Measurements from ENCODE around the gene DTD1. TPM values are rescaled to one million over a fixed set of nuclear protein-coding genes. Genes with fewer than 3 reads are reported as not detected.

The DTD1 gene
- total RNA-seq, 2 donors from 2014 or later, result 17.0 to 21.0 TPM

GRCh38 chr20:18737140-18737539 is 149.3 kb downstream of the DTD1 start:
- H3K27me3 ChIP-seq, result no peaks in the 10 kb centered on the region
- no peak for TF ChIP-seq CTCF (IDR thresholded peaks at IDR 0.05)

GRCh38 chr20:18738055-18738454 is 150.2 kb downstream of the DTD1 start:
- H3K36me3 ChIP-seq, result no peaks in the 10 kb centered on the region
- no peak overlapping the region for H3K9ac ChIP-seq (ENCODE audit: low read depth in 2 of 2, low read length in 2 of 2)
- intact Hi-C loops (cut with DNase I), result no loop called here
- peak; percentile 63 for DNase-seq
- no peaks in the 10 kb centered on the region for H3K27me3 ChIP-seq
- H3K4me1 ChIP-seq, result no peaks in the 10 kb centered on the region
- no peak for TF ChIP-seq CTCF (IDR thresholded peaks at IDR 0.05)
- H3K4me3 ChIP-seq, result no peak overlapping the region
- H3K9me3 ChIP-seq, result no peaks in the 10 kb centered on the region
- H3K27ac ChIP-seq, result no peak overlapping the region

More at GRCh38 chr20:18737140-18737539, 149.3 kb downstream of the DTD1 start:
- Histone ChIP-seq H3K36me3 (no peaks in the 10 kb centered on the region), H3K9ac (ENCODE audit: low read depth in 2 of 2, low read length in 2 of 2) (no peak overlapping the region), H3K27ac (no peak overlapping the region), H3K9me3 (no peaks in the 10 kb centered on the region), H3K4me3 (no peak overlapping the region), H3K4me1 (no peaks in the 10 kb centered on the region)
- DNase-seq, result no peak
- intact Hi-C loops (cut with DNase I), result no loop called here

GRCh38 chr20:18738888-18739287 is 151.0 kb downstream of the DTD1 start:
- no peak for TF ChIP-seq CTCF (IDR thresholded peaks at IDR 0.05)
- Histone ChIP-seq H3K36me3 (no peaks in the 10 kb centered on the region), H3K9me3 (no peaks in the 10 kb centered on the region), H3K27me3 (no peaks in the 10 kb centered on the region), H3K27ac (peak overlapping the region; percentile 28), H3K9ac (ENCODE audit: low read depth in 2 of 2, low read length in 2 of 2) (no peak overlapping the region), H3K4me3 (no peak overlapping the region), H3K4me1 (no peaks in the 10 kb centered on the region)
- no peak for DNase-seq
- intact Hi-C loops (cut with DNase I), result no loop called here

- intact Hi-C loops (cut with DNase I), result no loop called here
- Histone ChIP-seq H3K36me3 (no peaks in the 10 kb centered on the region), H3K4me3 (no peak overlapping the region), H3K4me1 (no peaks in the 10 kb centered on the region), H3K9ac (ENCODE audit: low read depth in 2 of 2, low read length in 2 of 2) (no peak overlapping the region), H3K27me3 (no peaks in the 10 kb centered on the region), H3K9me3 (no peaks in the 10 kb centered on the region), H3K27ac (no peak overlapping the region)
- peak; percentile 42 for DNase-seq
- no peak for TF ChIP-seq CTCF (IDR thresholded peaks at IDR 0.05)
These were observed 151.9 kb downstream of the DTD1 start for GRCh38 chr20:18739751-18740166.

GRCh38 chr20:18740726-18741125 is 152.9 kb downstream of the DTD1 start:
- no peak for TF ChIP-seq CTCF (IDR thresholded peaks at IDR 0.05)
- Histone ChIP-seq H3K27ac (no peak overlapping the region), H3K9ac (ENCODE audit: low read depth in 2 of 2, low read length in 2 of 2) (no peak overlapping the region), H3K4me3 (no peak overlapping the region), H3K36me3 (no peaks in the 10 kb centered on the region), H3K9me3 (no peaks in the 10 kb centered on the region), H3K27me3 (no peaks in the 10 kb centered on the region), H3K4me1 (no peaks in the 10 kb centered on the region)
- no peak for DNase-seq
- intact Hi-C loops (cut with DNase I), result no loop called here

- H3K36me3 ChIP-seq, result no peaks in the 10 kb centered on the region
- H3K4me1 ChIP-seq, result no peaks in the 10 kb centered on the region
- no peak for TF ChIP-seq CTCF (IDR thresholded peaks at IDR 0.05)
- no peak for DNase-seq
- H3K27ac ChIP-seq, result no peak overlapping the region
- H3K27me3 ChIP-seq, result no peaks in the 10 kb centered on the region
- no peak overlapping the region for H3K9ac ChIP-seq (ENCODE audit: low read depth in 2 of 2, low read length in 2 of 2)
- no peaks in the 10 kb centered on the region for H3K9me3 ChIP-seq
- intact Hi-C loops (cut with DNase I), result no loop called here
- H3K4me3 ChIP-seq, result no peak overlapping the region
These were observed 155.0 kb downstream of the DTD1 start for GRCh38 chr20:18742841-18743240.
